NAMALWA (cell line): ENCODE data around the gene DHRSX.
"Not testable (repeated sequence)": the region's sequence is repeated elsewhere in the genome, so short reads cannot be mapped to it uniquely, and the experiment has no call there.

Experiments
- DNase-seq: peaks from one replicate; pipeline ENCODE4 v3.0.0-alpha.2; 2015; ENCODE audit warnings: low spot score

DHRSX gene

GRCh38 chrX:2350703-2351102, 150.1 kb downstream of the DHRSX start:
- not testable (repeated sequence) for DNase-seq

GRCh38 chrX:2350036-2350435, 150.7 kb downstream of the DHRSX start:
- not testable (repeated sequence) for DNase-seq

DNA sequence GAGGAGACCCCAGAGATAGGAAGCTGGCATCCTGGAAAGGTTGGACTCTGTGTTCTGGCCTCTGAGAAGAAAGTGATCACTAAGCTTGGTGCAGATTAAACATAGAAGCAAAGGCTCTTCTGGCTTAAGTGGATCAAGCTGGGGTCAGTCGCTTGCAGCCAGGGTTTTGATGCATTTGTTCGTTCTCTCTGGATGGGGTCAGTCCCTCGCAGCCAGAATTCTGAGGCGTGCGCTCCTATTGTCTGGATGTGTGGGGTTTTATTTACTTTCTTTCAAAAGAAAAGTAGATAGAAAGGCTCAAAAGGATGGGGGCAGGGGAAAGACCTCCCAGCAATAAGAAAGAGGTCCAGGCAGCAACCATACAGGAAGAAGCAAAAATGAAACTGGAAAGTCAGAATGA, 152.6 kb downstream of the DHRSX start:
- DNase-seq: no peak

- no peak for DNase-seq
Observed at GRCh38 chrX:2346158-2346557, 154.6 kb downstream of the DHRSX start.

DNA sequence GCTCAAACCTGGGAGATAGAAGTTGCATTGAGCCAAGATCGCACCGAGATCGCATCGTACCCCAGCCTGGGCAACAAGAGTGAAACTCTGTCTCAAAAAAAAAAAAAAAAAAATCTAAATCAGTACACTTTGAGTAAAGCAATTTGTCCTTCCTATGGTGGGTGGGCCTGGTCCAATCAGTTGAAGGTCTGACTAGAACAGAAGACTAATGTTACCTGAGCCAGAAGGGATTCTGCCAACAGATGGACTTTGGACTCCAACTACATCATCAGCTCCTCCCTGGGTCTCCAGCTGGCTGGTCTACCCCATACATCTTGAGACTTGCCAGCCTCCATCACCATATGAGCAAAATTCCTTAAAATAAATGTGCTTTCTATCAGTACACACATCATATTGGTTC, 155.2 kb downstream of the DHRSX start:
- no peak for DNase-seq

- no peak for DNase-seq
Observed at GRCh38 chrX:2343413-2343812, 157.4 kb downstream of the DHRSX start.

DNA sequence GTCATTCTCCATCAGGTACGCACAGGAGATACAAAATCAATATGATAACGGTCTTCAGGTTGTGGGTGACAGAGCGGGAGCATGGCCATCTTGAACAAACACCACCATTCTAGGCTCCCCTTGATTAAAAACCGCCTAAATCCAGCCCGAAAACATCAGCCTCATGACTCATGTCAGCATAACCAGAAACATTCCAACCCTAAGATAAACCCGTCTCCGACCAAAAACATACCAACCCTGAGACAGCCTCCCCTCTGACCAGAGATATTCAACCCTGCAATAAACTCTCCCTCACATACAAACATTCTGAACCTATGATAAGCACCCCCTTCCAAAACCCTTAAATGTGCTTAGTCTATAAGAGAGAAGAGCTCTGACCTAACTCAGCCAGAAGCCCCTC, 157.9 kb downstream of the DHRSX start:
- no peak for DNase-seq

- DNase-seq: no peak
Observed at GRCh38 chrX:2342281-2342688, 158.5 kb downstream of the DHRSX start.

GRCh38 chrX:2340991-2341390, 159.8 kb downstream of the DHRSX start:
- no peak for DNase-seq

DNA sequence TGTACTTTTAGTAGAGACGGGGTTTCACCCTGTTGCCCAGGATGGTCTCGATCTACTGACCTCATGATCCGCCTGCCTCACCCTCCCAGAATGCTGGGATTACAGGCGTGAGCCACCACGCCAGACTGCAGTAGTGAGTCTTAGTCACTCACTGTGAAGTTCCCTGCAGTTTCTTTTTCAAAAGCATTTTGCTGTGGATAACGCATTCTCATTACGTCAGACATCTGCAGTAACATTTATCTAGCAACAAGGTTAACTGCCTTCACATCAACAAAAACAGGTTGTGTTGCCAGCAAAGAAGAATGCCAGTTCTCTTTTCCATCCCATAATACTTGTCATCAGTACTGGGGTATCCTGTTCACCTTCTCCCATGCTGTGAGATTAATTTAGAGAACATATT, 164.6 kb downstream of the DHRSX start:
- no peak for DNase-seq

DNA sequence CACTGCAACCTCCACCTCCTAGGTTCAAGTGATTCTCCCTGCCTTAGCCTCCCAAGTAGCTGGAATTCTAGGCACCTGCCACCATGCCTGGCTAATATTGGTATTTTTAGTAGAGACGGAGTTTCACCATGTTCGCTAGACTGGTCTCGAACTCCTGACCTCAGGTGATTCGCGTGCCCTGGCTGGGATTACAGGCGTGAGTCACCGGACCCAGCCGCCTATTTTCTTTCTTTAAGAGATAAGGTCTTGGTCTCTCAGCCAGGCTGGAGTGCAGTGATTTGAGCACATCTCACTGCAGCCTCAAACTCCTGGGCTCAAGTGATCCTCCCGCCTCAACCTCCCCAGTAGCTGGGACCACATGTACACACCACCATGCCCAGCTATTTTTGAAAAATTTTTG, 166.5 kb downstream of the DHRSX start:
- no peak for DNase-seq

GRCh38 chrX:2332252-2332651, 168.5 kb downstream of the DHRSX start:
- no peak for DNase-seq

- no peak for DNase-seq
Observed at GRCh38 chrX:2330910-2331309, 169.9 kb downstream of the DHRSX start.

- no peak for DNase-seq
Observed at GRCh38 chrX:2330487-2330886, 170.3 kb downstream of the DHRSX start.

- DNase-seq: no peak
Observed at GRCh38 chrX:2327423-2327822, 173.4 kb downstream of the DHRSX start.

DNA sequence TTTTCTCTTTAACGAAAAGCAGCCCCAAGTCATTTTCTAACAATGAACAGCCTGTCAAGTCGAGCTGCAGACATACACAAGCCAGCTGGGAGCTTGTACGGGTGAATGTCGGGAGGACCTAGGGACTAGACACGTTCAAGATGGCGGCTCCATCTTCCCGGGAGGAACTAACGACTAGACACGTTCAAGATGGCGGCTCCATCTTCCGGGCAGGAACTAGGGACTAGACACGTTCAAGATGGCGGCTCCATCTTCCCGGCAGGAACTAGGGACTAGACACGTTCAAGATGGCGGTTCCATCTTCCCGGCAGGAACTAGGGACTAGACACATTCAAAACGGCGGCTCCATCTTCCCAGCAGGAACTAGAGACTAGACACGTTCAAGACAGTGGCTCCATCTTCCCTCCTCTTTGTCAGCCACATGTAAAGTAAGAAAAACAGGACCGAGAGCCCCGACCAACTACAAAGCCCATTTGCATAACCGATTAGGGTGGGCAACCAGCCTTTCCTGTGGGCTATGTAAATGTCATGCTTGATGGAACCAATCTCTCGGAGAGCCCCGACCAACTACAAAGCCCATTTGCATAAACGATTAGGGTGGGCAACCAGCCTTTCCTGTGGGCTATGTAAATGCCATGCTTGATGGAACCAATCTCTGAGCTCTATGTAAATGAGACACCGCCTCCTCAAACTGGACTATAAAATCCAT, 175.5 kb downstream of the DHRSX start:
- DNase-seq: peak; percentile 91

- no peak for DNase-seq
Observed at GRCh38 chrX:2324151-2324550, 176.6 kb downstream of the DHRSX start.

GRCh38 chrX:2321411-2321810, 179.4 kb downstream of the DHRSX start:
- DNase-seq: no peak

- DNase-seq: no peak
Observed at GRCh38 chrX:2320580-2321327, 180.0 kb downstream of the DHRSX start.

DNA sequence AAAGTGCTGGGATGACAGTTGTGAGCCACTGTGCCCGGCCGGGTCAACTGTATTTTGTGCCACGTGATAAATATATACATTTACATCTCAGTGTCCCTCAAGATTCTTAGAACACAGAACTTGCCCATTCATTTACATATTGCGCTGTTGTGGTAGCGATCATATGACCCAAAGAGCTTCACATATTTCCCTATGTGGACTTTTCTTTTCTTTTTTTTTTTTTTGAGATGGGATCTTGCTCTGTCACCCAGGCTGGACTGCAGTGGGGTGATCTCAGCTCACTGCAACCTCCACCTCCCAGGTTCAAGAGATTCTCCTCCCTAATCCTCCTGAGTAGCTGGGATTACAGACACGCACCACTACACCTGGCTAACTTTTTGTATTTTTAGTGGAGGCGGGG, 180.7 kb downstream of the DHRSX start:
- DNase-seq: no peak

GRCh38 chrX:2318371-2318770, 182.4 kb downstream of the DHRSX start:
- no peak for DNase-seq

DNA sequence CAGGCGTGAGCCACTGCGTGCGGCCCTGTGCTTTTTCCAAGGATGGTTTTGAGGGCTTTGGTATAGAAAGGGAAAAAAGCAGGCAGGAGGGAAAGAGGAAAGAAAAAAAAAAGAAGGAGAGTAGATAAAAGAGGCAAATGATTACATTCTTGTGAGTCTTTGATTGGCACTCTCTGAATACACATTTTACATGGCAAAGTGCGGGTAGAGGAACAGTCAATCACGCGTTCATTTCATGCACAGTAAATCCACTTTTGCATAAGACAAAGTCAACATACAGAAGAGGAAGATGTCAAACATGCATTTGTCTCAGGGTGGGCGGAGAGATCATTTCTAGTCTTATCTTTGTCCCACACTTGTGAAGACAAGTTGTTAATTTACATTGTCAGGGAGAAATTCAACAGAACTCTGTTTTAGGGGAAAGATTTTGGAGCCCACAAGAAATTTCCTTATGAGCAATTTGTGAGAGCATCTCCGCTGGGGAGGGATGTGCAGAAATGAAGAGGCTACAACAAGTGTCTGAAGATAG, 183.2 kb downstream of the DHRSX start:
- DNase-seq: no peak

DNA sequence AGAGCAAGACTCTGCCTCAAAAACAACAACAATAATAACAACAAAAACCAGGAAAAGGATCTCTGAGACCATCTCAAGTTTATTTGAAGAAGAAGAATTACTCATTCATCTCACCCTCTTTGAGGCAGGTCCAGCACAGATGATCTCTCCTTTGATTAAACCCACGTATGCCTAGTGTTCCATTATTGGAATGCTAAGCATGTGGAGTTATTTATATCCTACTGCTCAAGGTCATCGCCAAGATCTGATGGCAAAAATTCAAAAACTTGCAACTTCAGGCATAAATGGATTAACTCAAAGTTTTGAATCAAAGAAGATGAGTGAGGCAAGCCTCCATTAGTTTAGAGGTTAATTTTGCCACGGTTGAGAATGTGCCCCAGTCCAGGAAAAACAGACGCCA, 184.2 kb downstream of the DHRSX start:
- DNase-seq: no peak

DNA sequence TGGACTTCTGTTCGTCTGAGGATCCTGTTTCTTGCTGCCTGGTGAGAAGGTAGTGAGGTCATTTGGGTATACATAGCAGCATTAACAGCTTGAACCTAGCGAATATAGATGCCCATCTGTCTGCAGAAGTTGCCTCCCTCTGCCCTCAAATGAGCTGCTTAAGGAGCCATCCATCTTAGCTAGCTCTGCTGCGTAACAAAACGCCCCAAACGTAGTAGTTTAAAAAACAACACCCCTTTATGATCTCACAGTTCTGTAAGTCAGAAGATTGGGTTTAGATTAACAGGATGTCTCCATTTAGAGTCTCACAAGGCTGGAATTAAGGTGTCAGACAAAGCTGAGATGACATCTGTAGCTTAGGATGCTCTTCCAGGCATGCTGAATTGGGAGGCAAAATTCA, 185.3 kb downstream of the DHRSX start:
- DNase-seq: no peak
